Measurements from ENCODE around the gene PDZD4. TPM values are rescaled to one million over a fixed set of nuclear protein-coding genes. Genes with fewer than 3 reads are reported as not detected.

PDZD4 gene
- total RNA-seq, 1 donor from 2014 or later: 9.9 TPM

GRCh38 chrX:153869473-153870287 is 39.3 kb upstream of the PDZD4 start:
- H3K4me3 ChIP-seq (ENCODE audit: insufficient read depth, low read depth, low read length): no peak overlapping the region
- DNase-seq (ENCODE audit: low read depth): no peak
- no peak overlapping the region for H3K4me2 ChIP-seq (ENCODE audit: low read length)
- Mint-ChIP-seq H3K4me3 (ENCODE audit: unreplicated experiment) (no peak overlapping the region), H3K9me3 (ENCODE audit: unreplicated experiment) (no peaks in the 10 kb centered on the region), H3K27me3 (ENCODE audit: low read depth, unreplicated experiment) (no peaks in the 10 kb centered on the region), H3K4me1 (ENCODE audit: low read depth, unreplicated experiment) (peaks cover 7% of the 10 kb centered on the region), H3K27ac (ENCODE audit: unreplicated experiment) (no peak overlapping the region), H3K36me3 (ENCODE audit: low read depth, unreplicated experiment) (peaks cover 6% of the 10 kb centered on the region)
- FAIRE-seq: no peak
- no peaks in the 10 kb centered on the region for H3K9me3 ChIP-seq (ENCODE audit: insufficient read depth, low read depth, low read length)
- H3K36me3 ChIP-seq (ENCODE audit: insufficient read depth, low read length): no peaks in the 10 kb centered on the region
- no peak overlapping the region for H2AFZ ChIP-seq (ENCODE audit: low read depth, low read length)
- H3K9ac ChIP-seq (ENCODE audit: low read length): no peak overlapping the region
- no peaks in the 10 kb centered on the region for H3K4me1 ChIP-seq (ENCODE audit: insufficient read depth, low read length)
- TF ChIP-seq, protein P1, sequence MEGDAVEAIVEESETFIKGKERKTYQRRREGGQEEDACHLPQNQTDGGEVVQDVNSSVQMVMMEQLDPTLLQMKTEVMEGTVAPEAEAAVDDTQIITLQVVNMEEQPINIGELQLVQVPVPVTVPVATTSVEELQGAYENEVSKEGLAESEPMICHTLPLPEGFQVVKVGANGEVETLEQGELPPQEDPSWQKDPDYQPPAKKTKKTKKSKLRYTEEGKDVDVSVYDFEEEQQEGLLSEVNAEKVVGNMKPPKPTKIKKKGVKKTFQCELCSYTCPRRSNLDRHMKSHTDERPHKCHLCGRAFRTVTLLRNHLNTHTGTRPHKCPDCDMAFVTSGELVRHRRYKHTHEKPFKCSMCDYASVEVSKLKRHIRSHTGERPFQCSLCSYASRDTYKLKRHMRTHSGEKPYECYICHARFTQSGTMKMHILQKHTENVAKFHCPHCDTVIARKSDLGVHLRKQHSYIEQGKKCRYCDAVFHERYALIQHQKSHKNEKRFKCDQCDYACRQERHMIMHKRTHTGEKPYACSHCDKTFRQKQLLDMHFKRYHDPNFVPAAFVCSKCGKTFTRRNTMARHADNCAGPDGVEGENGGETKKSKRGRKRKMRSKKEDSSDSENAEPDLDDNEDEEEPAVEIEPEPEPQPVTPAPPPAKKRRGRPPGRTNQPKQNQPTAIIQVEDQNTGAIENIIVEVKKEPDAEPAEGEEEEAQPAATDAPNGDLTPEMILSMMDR (IDR thresholded peaks at IDR 0.05; ENCODE audit: insufficient read depth, low read depth, low read length): no peak
- no peak for TF ChIP-seq EZH2 (IDR thresholded peaks at IDR 0.05; ENCODE audit: insufficient read depth, low read length)
- H3K79me2 ChIP-seq (ENCODE audit: insufficient read depth, low read length): no peaks in the 10 kb centered on the region
- H3K27me3 ChIP-seq (ENCODE audit: insufficient read depth, low read length): peaks cover 2% of the 10 kb centered on the region
- H3K27ac ChIP-seq (ENCODE audit: low read depth, low read length): no peak overlapping the region
- H4K20me1 ChIP-seq (ENCODE audit: insufficient read depth, low read length): no peaks in the 10 kb centered on the region

DNA sequence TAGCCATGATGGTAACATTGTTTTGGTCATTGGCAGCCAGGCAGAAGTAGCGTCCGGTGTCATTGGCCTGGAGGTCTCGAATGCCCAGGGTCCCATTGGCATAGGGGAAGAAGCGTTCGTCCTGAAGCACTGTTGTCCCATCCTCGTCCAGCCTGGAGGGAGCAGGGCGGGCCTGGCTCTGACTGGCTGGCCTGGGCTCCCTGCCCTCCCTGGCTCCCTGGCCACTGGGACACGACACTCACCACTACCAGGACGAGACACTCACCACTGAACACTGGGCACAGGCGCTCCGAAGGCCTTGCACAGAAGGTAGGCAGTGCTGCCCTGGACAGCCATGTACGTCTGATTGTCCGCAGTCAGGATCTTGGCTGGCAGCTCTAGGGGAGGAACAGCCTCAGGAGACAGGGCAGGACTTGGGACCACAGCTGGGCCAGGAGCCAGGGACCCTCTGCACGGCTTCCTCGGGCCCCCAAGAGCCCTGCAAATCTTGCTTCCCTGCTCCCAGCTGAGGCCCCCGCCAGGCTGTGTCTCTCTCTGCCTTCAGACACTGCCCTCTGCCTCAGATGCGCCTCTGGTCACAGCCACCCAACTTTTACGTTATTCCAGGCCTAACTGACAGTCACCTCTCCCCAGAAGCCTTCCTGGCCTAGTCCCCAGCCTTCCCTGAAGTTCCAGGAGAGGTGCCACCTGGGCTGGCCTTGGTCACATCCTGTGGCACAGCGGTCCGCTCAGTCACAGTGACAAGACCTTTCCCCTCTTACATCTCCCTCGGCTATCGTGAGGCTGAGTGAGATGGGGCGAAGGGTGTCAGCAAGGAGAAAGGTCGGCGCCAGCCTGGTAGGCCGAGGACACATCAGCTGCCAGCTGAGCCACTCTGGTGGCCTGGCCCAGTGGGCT is 38.5 kb upstream of the PDZD4 start:
- Histone ChIP-seq H2AFZ (ENCODE audit: low read depth, low read length) (no peak overlapping the region), H3K9ac (ENCODE audit: low read length) (no peak overlapping the region), H3K79me2 (ENCODE audit: insufficient read depth, low read length) (no peaks in the 10 kb centered on the region), H3K36me3 (ENCODE audit: insufficient read depth, low read length) (no peaks in the 10 kb centered on the region), H3K4me1 (ENCODE audit: insufficient read depth, low read length) (no peaks in the 10 kb centered on the region), H3K27me3 (ENCODE audit: insufficient read depth, low read length) (peaks cover 2% of the 10 kb centered on the region), H4K20me1 (ENCODE audit: insufficient read depth, low read length) (no peaks in the 10 kb centered on the region), H3K4me2 (ENCODE audit: low read length) (no peak overlapping the region), H3K27ac (ENCODE audit: low read depth, low read length) (no peak overlapping the region), H3K4me3 (ENCODE audit: insufficient read depth, low read depth, low read length) (no peak overlapping the region), H3K9me3 (ENCODE audit: insufficient read depth, low read depth, low read length) (no peaks in the 10 kb centered on the region)
- H3K27me3 Mint-ChIP-seq (ENCODE audit: low read depth, unreplicated experiment): no peaks in the 10 kb centered on the region
- DNase-seq (ENCODE audit: low read depth): no peak
- H3K4me1 Mint-ChIP-seq (ENCODE audit: low read depth, unreplicated experiment): peaks cover 4% of the 10 kb centered on the region
- no peak overlapping the region for H3K27ac Mint-ChIP-seq (ENCODE audit: unreplicated experiment)
- H3K9me3 Mint-ChIP-seq (ENCODE audit: unreplicated experiment): no peaks in the 10 kb centered on the region
- no peak for TF ChIP-seq EZH2 (IDR thresholded peaks at IDR 0.05; ENCODE audit: insufficient read depth, low read length)
- TF ChIP-seq, protein P1 (IDR thresholded peaks at IDR 0.05; ENCODE audit: insufficient read depth, low read depth, low read length): no peak
- no peak for FAIRE-seq
- H3K36me3 Mint-ChIP-seq (ENCODE audit: low read depth, unreplicated experiment): peaks cover 5% of the 10 kb centered on the region
- H3K4me3 Mint-ChIP-seq (ENCODE audit: unreplicated experiment): no peak overlapping the region
